OCI-LY1 (cell line): ENCODE data around the gene CILP2.

ENCODE experiments used
- CTCF ChIP-seq: fragments of 200-600 bp; sonication (generic), shearing (Covaris generic); IDR thresholded peaks from 2 replicates; pipeline ENCODE4 v1.5.1; 2017; ENCODE audit warnings: mild to moderate bottlenecking, antibody characterized with exemption, low read length, moderate library complexity, mixed read lengths
- EZH2 ChIP-seq: fragments of 200-600 bp; sonication (generic), shearing (Covaris generic); IDR thresholded peaks from 2 replicates; pipeline ENCODE4 v1.8.0; 2017; ENCODE audit warnings: borderline replicate concordance, mixed run types, mild to moderate bottlenecking, antibody characterized with exemption, low read length, moderate library complexity, mixed read lengths

DNA sequence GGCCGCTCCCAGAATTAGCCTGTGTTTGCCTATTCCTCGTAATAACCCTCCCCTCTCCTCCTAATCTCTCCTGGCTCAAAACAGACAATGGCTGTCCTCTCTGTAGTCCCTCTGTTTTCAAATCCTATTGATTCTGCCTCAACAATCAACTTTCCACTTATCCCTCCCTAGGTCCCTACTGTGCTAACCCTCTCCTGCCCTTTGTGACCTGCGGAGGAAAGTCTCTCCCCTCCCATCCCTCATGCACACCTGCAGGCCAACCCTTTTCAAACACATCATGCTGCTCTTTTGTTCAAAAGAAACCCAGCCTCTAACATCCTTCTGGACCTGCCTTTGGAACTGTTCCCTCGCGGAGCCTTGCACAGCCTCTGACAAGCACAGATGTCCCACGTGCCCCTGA, 37.3 kb downstream of the CILP2 start:
- no peak for TF ChIP-seq CTCF
- TF ChIP-seq EZH2: no peak
